HL-60/S4 treated with retinoic acid at 250 ng/mL for 4 days and 3 days (cell line): ENCODE results near the gene CCDC171.
"Not testable (repeated sequence)": the region's sequence is repeated elsewhere in the genome, so short reads cannot be mapped to it uniquely, and the experiment has no call there.

Experiments used
- in situ Hi-C: fragments of 300-500 bp; cut with MboI; formaldehyde crosslinking; loops from 2 replicates; pipeline ENCODE4 v1.7.0; 2022; ENCODE audit warnings: low sequenced_read_pairs

The CCDC171 gene

GRCh38 chr9:15552636-15553527 is at the start of gene CCDC171:
Gene CCDC171 (plus strand): TSS chr9:15553043. CDS start chr9:15564089, 11,046 bp downstream.
- in situ Hi-C loops = no loop called here

- in situ Hi-C loops = loop anchor here (25.0 kb wide), 1 partner anchor 94 kb away; the partner anchor contains the start of gene SNAPC3
These were observed 46.9 kb upstream of the CCDC171 start for GRCh38 chr9:15505921-15506320.

GRCh38 chr9:15509931-15510788 is 42.7 kb upstream of the CCDC171 start:
- in situ Hi-C loops = loop anchor here (25.0 kb wide), 1 partner anchor 98 kb away; the partner anchor contains the start of gene SNAPC3

GRCh38 chr9:15510789-15511575 is 41.9 kb upstream of the CCDC171 start, which contains the start of gene PSIP1:
Gene PSIP1 (minus strand): TSS chr9:15510970. CDS start chr9:15510188, 782 bp downstream.
- in situ Hi-C loops = loop anchor here (25.0 kb wide), 1 partner anchor 99 kb away; the partner anchor contains the start of gene SNAPC3

GRCh38 chr9:15512204-15512603 is 40.6 kb upstream of the CCDC171 start:
- in situ Hi-C loops = loop anchor here (25.0 kb wide), 1 partner anchor 100 kb away; the partner anchor contains the start of gene SNAPC3

- in situ Hi-C loops = loop anchor here (25.0 kb wide), 1 partner anchor 101 kb away; the partner anchor contains the start of gene SNAPC3
These were observed 40.0 kb upstream of the CCDC171 start for GRCh38 chr9:15512889-15513288.

GRCh38 chr9:15513335-15513734 is 39.5 kb upstream of the CCDC171 start:
- in situ Hi-C loops = loop anchor here (25.0 kb wide), 1 partner anchor 101 kb away; the partner anchor contains the start of gene SNAPC3

GRCh38 chr9:15519831-15520230 is 33.0 kb upstream of the CCDC171 start:
- in situ Hi-C loops = loop anchor here (25.0 kb wide), 1 partner anchor 108 kb away; the partner anchor contains the start of gene SNAPC3

- in situ Hi-C loops = loop anchor here (25.0 kb wide), 1 partner anchor 109 kb away; the partner anchor contains the start of gene SNAPC3
These were observed 31.6 kb upstream of the CCDC171 start for GRCh38 chr9:15521254-15521653.

- in situ Hi-C loops = loop anchor here (25.0 kb wide), 1 partner anchor 110 kb away; the partner anchor contains the start of gene SNAPC3
These were observed 30.6 kb upstream of the CCDC171 start for GRCh38 chr9:15522130-15522755.

GRCh38 chr9:15524845-15525455 is 27.9 kb upstream of the CCDC171 start:
- in situ Hi-C loops = loop anchor here (25.0 kb wide), 1 partner anchor 113 kb away; the partner anchor contains the start of gene SNAPC3

GRCh38 chr9:15525958-15526357 is 26.9 kb upstream of the CCDC171 start:
- in situ Hi-C loops = no loop called here

- in situ Hi-C loops = not testable (repeated sequence)
These were observed 25.8 kb upstream of the CCDC171 start for GRCh38 chr9:15527035-15527434.

GRCh38 chr9:15529566-15530324 is 23.1 kb upstream of the CCDC171 start:
- in situ Hi-C loops = no loop called here

- in situ Hi-C loops = no loop called here
These were observed 21.5 kb upstream of the CCDC171 start for GRCh38 chr9:15531380-15531779.

GRCh38 chr9:15541872-15542271 is 11.0 kb upstream of the CCDC171 start:
- in situ Hi-C loops = no loop called here

- in situ Hi-C loops = no loop called here
These were observed 10.2 kb upstream of the CCDC171 start for GRCh38 chr9:15542624-15543023.
